ENCODE data around the gene PRDM7.

GRCh38 chr16:90054554-90054953 lies 22.6 kb downstream of the PRDM7 start:
- no peak for TF ChIP-seq ZNF707 (CRISPR knock-in tag; conservative IDR thresholded peaks at IDR 0.05)
- TF ChIP-seq ADNP (tag; IDR thresholded peaks at IDR 0.05), result no peak
- TF ChIP-seq, protein P1, sequence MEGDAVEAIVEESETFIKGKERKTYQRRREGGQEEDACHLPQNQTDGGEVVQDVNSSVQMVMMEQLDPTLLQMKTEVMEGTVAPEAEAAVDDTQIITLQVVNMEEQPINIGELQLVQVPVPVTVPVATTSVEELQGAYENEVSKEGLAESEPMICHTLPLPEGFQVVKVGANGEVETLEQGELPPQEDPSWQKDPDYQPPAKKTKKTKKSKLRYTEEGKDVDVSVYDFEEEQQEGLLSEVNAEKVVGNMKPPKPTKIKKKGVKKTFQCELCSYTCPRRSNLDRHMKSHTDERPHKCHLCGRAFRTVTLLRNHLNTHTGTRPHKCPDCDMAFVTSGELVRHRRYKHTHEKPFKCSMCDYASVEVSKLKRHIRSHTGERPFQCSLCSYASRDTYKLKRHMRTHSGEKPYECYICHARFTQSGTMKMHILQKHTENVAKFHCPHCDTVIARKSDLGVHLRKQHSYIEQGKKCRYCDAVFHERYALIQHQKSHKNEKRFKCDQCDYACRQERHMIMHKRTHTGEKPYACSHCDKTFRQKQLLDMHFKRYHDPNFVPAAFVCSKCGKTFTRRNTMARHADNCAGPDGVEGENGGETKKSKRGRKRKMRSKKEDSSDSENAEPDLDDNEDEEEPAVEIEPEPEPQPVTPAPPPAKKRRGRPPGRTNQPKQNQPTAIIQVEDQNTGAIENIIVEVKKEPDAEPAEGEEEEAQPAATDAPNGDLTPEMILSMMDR (IDR thresholded peaks at IDR 0.05 in 2 of 3, conservative IDR thresholded peaks at IDR 0.05 in 1 of 3; ENCODE audit: insufficient read depth in 2 of 3, low read depth in 1 of 3, low read length in 3 of 3), result no peak
- TF ChIP-seq ZNF124 (CRISPR knock-in tag; IDR thresholded peaks at IDR 0.05), result no peak
- TF ChIP-seq NRF1 (conservative IDR thresholded peaks at IDR 0.05 in 1 of 2, IDR thresholded peaks at IDR 0.05 in 1 of 2), result no peak
- TF ChIP-seq HES1 (IDR thresholded peaks at IDR 0.05; ENCODE audit: low read depth), result no peak
- no peak for TF ChIP-seq ARHGAP35 (IDR thresholded peaks at IDR 0.05; ENCODE audit: partially characterized antibody)
- TF ChIP-seq ZNF589 (CRISPR knock-in tag; IDR thresholded peaks at IDR 0.05; ENCODE audit: low read depth), result no peak
- TF ChIP-seq ATF1 (CRISPR knock-in tag; IDR thresholded peaks at IDR 0.05), result no peak
- no peak for TF ChIP-seq ATF1 (tag; IDR thresholded peaks at IDR 0.05)
- no peak for TF ChIP-seq MAFG (tag; conservative IDR thresholded peaks at IDR 0.05)
- no peak for TF ChIP-seq MAFK (IDR thresholded peaks at IDR 0.05; ENCODE audit: low read length)
- no peak for TF ChIP-seq TCF3 (CRISPR knock-in tag; IDR thresholded peaks at IDR 0.05)

All from K562 (cell line).